Liver (tissue), 9 donors: ENCODE results near the gene BRD1. TPM values are rescaled to one million over a fixed set of nuclear protein-coding genes. Genes with fewer than 3 reads are reported as not detected.

Source experiments
- DNase-seq: peaks from one replicate; pipeline ENCODE4 v3.0.0-alpha.2; 2017; ENCODE audit warnings: low spot score
- H3K27ac ChIP-seq, 2 donors: one replicate each; pipeline ENCODE4 v1.7.0; 2013; ENCODE audit warnings: inconsistent platforms in 2 of 2, low read length in 2 of 2, control low read depth in 1 of 2, low read depth in 1 of 2, mild to moderate bottlenecking in 1 of 2
- H3K27me3 ChIP-seq, 4 donors: one replicate each; pipeline versions ENCODE4 v1.6.1 to v1.7.0; 2013; ENCODE audit warnings: low read length in 3 of 4, inconsistent platforms in 1 of 4, mild to moderate bottlenecking in 1 of 4, moderate library complexity in 1 of 4; ENCODE audit not compliant: control insufficient read depth in 4 of 4, insufficient read depth in 4 of 4
- H3K36me3 ChIP-seq, 4 donors: one replicate each; pipeline versions ENCODE4 v1.6.1 to v1.7.0; 2013; ENCODE audit warnings: low read length in 3 of 4, mild to moderate bottlenecking in 3 of 4, low read depth in 1 of 4, moderate library complexity in 1 of 4; ENCODE audit not compliant: control insufficient read depth in 4 of 4, insufficient read depth in 3 of 4
- H3K4me1 ChIP-seq, 4 donors: one replicate each; pipeline versions ENCODE4 v1.6.1 to v1.7.0; 2013; ENCODE audit warnings: low read length in 3 of 4, mild to moderate bottlenecking in 3 of 4, moderate library complexity in 1 of 4; ENCODE audit not compliant: control insufficient read depth in 4 of 4, insufficient read depth in 4 of 4
- H3K4me3 ChIP-seq, 3 donors: one replicate each; pipeline versions ENCODE4 v1.6.1 to v1.7.0; 2013; ENCODE audit warnings: low read length in 3 of 3, control low read depth in 1 of 3, low read depth in 1 of 3, mild to moderate bottlenecking in 1 of 3
- H3K9ac ChIP-seq, 2 donors: one replicate each; pipeline ENCODE4 v1.7.0; 2013; ENCODE audit warnings: low read length in 2 of 2, mild to moderate bottlenecking in 2 of 2, moderate library complexity in 2 of 2, control low read depth in 1 of 2, low read depth in 1 of 2
- H3K9me3 ChIP-seq, 4 donors: one replicate each; pipeline versions ENCODE4 v1.6.1 to v1.7.0; 2013; ENCODE audit warnings: low read length in 3 of 4; ENCODE audit not compliant: control insufficient read depth in 4 of 4
- ATF3 ChIP-seq: IDR thresholded peaks from 2 replicates; pipeline ENCODE4 v1.6.1; 2016; ENCODE audit warnings: antibody characterized with exemption
- EGR1 ChIP-seq, 2 donors: IDR thresholded peaks; 2 replicates each; pipeline ENCODE4 v1.6.1; 2016 to 2018; ENCODE audit warnings: antibody characterized with exemption in 2 of 2, low read depth in 2 of 2
- FOXA1 ChIP-seq: IDR thresholded peaks from 2 replicates; pipeline ENCODE4 v1.6.1; 2016; ENCODE audit warnings: antibody characterized with exemption
- FOXA2 ChIP-seq: IDR thresholded peaks from 2 replicates; pipeline ENCODE4 v1.6.1; 2016; ENCODE audit warnings: antibody characterized with exemption
- GABPA ChIP-seq, 2 donors: IDR thresholded peaks in 1 of 2; conservative IDR thresholded peaks in 1 of 2; 2 replicates each; pipeline ENCODE4 v1.6.1; 2016; ENCODE audit warnings: antibody characterized with exemption in 2 of 2, mild to moderate bottlenecking in 1 of 2, moderate library complexity in 1 of 2
- HNF4A ChIP-seq, 2 donors: conservative IDR thresholded peaks; 2 replicates each; pipeline ENCODE4 v1.6.1; 2016; ENCODE audit warnings: antibody characterized with exemption in 2 of 2, mild to moderate bottlenecking in 2 of 2
- HNF4G ChIP-seq: IDR thresholded peaks from 2 replicates; pipeline ENCODE4 v1.6.1; 2016; ENCODE audit warnings: antibody characterized with exemption
- JUND ChIP-seq, 2 donors: IDR thresholded peaks; 2 replicates each; pipeline ENCODE4 v1.6.1; 2016; ENCODE audit warnings: antibody characterized with exemption in 2 of 2
- NR2F2 ChIP-seq: IDR thresholded peaks from 2 replicates; pipeline ENCODE4 v1.6.1; 2016; ENCODE audit warnings: antibody characterized with exemption
- RAD21 ChIP-seq, 2 donors: IDR thresholded peaks; 2 replicates each; pipeline ENCODE4 v1.6.1; 2016; ENCODE audit warnings: antibody characterized with exemption in 2 of 2, mild to moderate bottlenecking in 2 of 2
- RXRA ChIP-seq, 2 donors: IDR thresholded peaks; 2 replicates each; pipeline ENCODE4 v1.6.1; 2017 to 2018; ENCODE audit warnings: antibody characterized with exemption in 2 of 2, mild to moderate bottlenecking in 1 of 2
- SP1 ChIP-seq: IDR thresholded peaks from 2 replicates; pipeline ENCODE4 v1.6.1; 2018; ENCODE audit warnings: antibody characterized with exemption, mild to moderate bottlenecking
- TAF1 ChIP-seq: conservative IDR thresholded peaks from 2 replicates; pipeline ENCODE4 v1.6.1; 2016; ENCODE audit warnings: antibody characterized with exemption, mild to moderate bottlenecking
- YY1 ChIP-seq: IDR thresholded peaks from 2 replicates; pipeline ENCODE4 v1.6.1; 2016; ENCODE audit warnings: antibody characterized with exemption, mild to moderate bottlenecking
- ZBTB33 ChIP-seq: IDR thresholded peaks from 2 replicates; pipeline ENCODE4 v1.6.1; 2016; ENCODE audit warnings: antibody characterized with exemption
- WGBS: extraction: QIAGEN DNeasy Blood & Tissue Kit; methylation state at CpG from one replicate; pipeline ENCODE4 v1.1.7; 2013; 5-methylcytosine and 5-hydroxymethylcytosine counted together
- polyA plus RNA-seq, 2 donors: library from polyadenylated mRNA; stranded (reverse) in 1 of 2; unstranded in 1 of 2; fragments of 200-250 nt in 1 of 2; fragments of >200 nt in 1 of 2; fragmentation: Nextera tagmentation in 1 of 2; extraction: Ambion mirVana in 1 of 2; gene quantifications; one replicate each; pipeline versions ENCODE4 v1.2.1 to v1.2.3, GENCODE V29; 2013 to 2015
- total RNA-seq, 2 donors: library from RNA; depleted of rRNA; stranded (reverse); fragments of >200 nt; gene quantifications; one replicate each; pipeline ENCODE4 v1.2.3, GENCODE V29; 2014
- TF ChIP-seq, protein P1 (sequence below): fragments of 150-350 bp; IDR thresholded peaks from 2 replicates; pipeline ENCODE4 v1.5.1; 2017; ENCODE audit warnings: improper control_type of control experiment, low read depth, low read length; ENCODE audit not compliant: missing input control
- TF ChIP-seq, protein P2 (sequence below): IDR thresholded peaks from 2 replicates; pipeline ENCODE4 v1.6.1; 2016; ENCODE audit warnings: antibody characterized with exemption, mild to moderate bottlenecking
- TF ChIP-seq, protein P3 (sequence below): IDR thresholded peaks from 2 replicates; pipeline ENCODE4 v1.6.1; 2016; ENCODE audit warnings: antibody characterized with exemption
- donor health status: healthy.
- donor health status: healthy.
- donor health status: healthy.
- donor health status: healthy.
- donor health status: healthy.

Gene BRD1
- total and polyA plus RNA-seq, 4 donors = 3.3 to 20.7 (median 11.6) TPM

GRCh38 chr22:49863931-49864330 lies 36.3 kb upstream of the BRD1 start:
- no peaks in the 10 kb centered on the region for H3K4me1 ChIP-seq
- 91% methylated on average over 7 of the region's 7 CpGs for WGBS
- H3K27me3 ChIP-seq = no peaks in the 10 kb centered on the region
- DNase-seq = no peak
- no peak for TF ChIP-seq EGR1 (IDR thresholded peaks at IDR 0.05; ENCODE audit: low read depth in 2 of 2)
- TF ChIP-seq NR2F2 = no peak
- no peak for TF ChIP-seq ATF3
- TF ChIP-seq HNF4A (conservative IDR thresholded peaks at IDR 0.05) = no peak
- TF ChIP-seq, protein P1, sequence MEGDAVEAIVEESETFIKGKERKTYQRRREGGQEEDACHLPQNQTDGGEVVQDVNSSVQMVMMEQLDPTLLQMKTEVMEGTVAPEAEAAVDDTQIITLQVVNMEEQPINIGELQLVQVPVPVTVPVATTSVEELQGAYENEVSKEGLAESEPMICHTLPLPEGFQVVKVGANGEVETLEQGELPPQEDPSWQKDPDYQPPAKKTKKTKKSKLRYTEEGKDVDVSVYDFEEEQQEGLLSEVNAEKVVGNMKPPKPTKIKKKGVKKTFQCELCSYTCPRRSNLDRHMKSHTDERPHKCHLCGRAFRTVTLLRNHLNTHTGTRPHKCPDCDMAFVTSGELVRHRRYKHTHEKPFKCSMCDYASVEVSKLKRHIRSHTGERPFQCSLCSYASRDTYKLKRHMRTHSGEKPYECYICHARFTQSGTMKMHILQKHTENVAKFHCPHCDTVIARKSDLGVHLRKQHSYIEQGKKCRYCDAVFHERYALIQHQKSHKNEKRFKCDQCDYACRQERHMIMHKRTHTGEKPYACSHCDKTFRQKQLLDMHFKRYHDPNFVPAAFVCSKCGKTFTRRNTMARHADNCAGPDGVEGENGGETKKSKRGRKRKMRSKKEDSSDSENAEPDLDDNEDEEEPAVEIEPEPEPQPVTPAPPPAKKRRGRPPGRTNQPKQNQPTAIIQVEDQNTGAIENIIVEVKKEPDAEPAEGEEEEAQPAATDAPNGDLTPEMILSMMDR = no peak
- TF ChIP-seq FOXA1 = no peak
- TF ChIP-seq JUND (IDR thresholded peaks at IDR 0.05) = no peak
- TF ChIP-seq SP1 = no peak
- no peak for TF ChIP-seq FOXA2
- TF ChIP-seq HNF4G = no peak
- TF ChIP-seq GABPA (IDR thresholded peaks at IDR 0.05 in 1 of 2, conservative IDR thresholded peaks at IDR 0.05 in 1 of 2) = no peak
- no peak for TF ChIP-seq TAF1
- no peak for TF ChIP-seq ZBTB33
- TF ChIP-seq, protein P2, sequence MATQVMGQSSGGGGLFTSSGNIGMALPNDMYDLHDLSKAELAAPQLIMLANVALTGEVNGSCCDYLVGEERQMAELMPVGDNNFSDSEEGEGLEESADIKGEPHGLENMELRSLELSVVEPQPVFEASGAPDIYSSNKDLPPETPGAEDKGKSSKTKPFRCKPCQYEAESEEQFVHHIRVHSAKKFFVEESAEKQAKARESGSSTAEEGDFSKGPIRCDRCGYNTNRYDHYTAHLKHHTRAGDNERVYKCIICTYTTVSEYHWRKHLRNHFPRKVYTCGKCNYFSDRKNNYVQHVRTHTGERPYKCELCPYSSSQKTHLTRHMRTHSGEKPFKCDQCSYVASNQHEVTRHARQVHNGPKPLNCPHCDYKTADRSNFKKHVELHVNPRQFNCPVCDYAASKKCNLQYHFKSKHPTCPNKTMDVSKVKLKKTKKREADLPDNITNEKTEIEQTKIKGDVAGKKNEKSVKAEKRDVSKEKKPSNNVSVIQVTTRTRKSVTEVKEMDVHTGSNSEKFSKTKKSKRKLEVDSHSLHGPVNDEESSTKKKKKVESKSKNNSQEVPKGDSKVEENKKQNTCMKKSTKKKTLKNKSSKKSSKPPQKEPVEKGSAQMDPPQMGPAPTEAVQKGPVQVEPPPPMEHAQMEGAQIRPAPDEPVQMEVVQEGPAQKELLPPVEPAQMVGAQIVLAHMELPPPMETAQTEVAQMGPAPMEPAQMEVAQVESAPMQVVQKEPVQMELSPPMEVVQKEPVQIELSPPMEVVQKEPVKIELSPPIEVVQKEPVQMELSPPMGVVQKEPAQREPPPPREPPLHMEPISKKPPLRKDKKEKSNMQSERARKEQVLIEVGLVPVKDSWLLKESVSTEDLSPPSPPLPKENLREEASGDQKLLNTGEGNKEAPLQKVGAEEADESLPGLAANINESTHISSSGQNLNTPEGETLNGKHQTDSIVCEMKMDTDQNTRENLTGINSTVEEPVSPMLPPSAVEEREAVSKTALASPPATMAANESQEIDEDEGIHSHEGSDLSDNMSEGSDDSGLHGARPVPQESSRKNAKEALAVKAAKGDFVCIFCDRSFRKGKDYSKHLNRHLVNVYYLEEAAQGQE = no peak
- TF ChIP-seq YY1 = no peak
- TF ChIP-seq, protein P3, sequence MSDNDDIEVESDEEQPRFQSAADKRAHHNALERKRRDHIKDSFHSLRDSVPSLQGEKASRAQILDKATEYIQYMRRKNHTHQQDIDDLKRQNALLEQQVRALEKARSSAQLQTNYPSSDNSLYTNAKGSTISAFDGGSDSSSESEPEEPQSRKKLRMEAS = no peak
- TF ChIP-seq RXRA (IDR thresholded peaks at IDR 0.05) = no peak
- TF ChIP-seq RAD21 (IDR thresholded peaks at IDR 0.05) = no peak
- H3K4me3 ChIP-seq = no peak overlapping the region
- H3K9me3 ChIP-seq = peaks cover 0 to 8% (median 3%) of the 10 kb centered on the region in 4 donors
- H3K27ac ChIP-seq = no peak overlapping the region
- no peaks in the 10 kb centered on the region for H3K36me3 ChIP-seq
- H3K9ac ChIP-seq = no peak overlapping the region

- DNase-seq = no peak
- no peaks in the 10 kb centered on the region for H3K36me3 ChIP-seq
- H3K9ac ChIP-seq = no peak overlapping the region
- H3K4me1 ChIP-seq = peaks cover 0 to 5% (median 0%) of the 10 kb centered on the region in 4 donors
- 89% methylated on average over 5 of the region's 5 CpGs for WGBS
- no peak overlapping the region for H3K27ac ChIP-seq
- peaks cover 0 to 8% (median 3%) of the 10 kb centered on the region in 4 donors for H3K9me3 ChIP-seq
- H3K4me3 ChIP-seq = no peak overlapping the region
- H3K27me3 ChIP-seq = no peaks in the 10 kb centered on the region
- TF ChIP-seq FOXA2 (no peak), HNF4G (no peak), EGR1 (IDR thresholded peaks at IDR 0.05; ENCODE audit: low read depth in 2 of 2) (no peak), ZBTB33 (no peak), RXRA (IDR thresholded peaks at IDR 0.05) (no peak), FOXA1 (no peak), GABPA (IDR thresholded peaks at IDR 0.05 in 1 of 2, conservative IDR thresholded peaks at IDR 0.05 in 1 of 2) (no peak), SP1 (no peak)
- TF ChIP-seq, protein P2 = no peak
These were observed 34.8 kb upstream of the BRD1 start for GRCh38 chr22:49862496-49862776.
